IPS-18c (cell line): ENCODE measurements around the gene TARBP1.
"Not testable (repeated sequence)": the region's sequence is repeated elsewhere in the genome, so short reads cannot be mapped to it uniquely, and the experiment has no call there.

Source experiments
- H3K4me3 ChIP-seq: 2 replicates; pipeline ENCODE4 v1.7.0; 2013; ENCODE audit warnings: low read depth, mild to moderate bottlenecking, low read length, moderate library complexity; ENCODE audit not compliant: insufficient read depth
- H3K9me3 ChIP-seq: one replicate; pipeline ENCODE4 v1.6.1; 2013; ENCODE audit warnings: mild to moderate bottlenecking, low read length, moderate library complexity; ENCODE audit not compliant: control insufficient read depth, insufficient read depth

Gene TARBP1

DNA sequence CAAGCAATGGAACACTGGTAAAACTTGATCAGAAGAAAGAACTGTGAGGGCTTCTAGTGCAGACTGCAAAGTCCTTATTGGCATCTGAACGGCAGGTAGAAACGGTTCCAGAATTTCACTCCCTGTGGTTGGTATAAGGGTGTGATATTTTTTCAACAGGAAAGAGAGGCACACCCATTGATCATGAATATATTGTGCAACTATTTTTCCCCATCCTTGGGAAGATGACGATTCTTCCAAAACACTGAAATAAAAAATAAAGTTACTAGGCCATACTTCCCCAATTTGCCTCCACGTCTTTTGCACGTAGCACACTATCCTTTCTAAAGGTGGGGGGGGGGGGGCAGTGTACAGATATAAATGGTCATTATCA, 49.6 kb downstream of the TARBP1 start:
- Histone ChIP-seq H3K9me3 (no peaks in the 10 kb centered on the region), H3K4me3 (no peak overlapping the region)

DNA sequence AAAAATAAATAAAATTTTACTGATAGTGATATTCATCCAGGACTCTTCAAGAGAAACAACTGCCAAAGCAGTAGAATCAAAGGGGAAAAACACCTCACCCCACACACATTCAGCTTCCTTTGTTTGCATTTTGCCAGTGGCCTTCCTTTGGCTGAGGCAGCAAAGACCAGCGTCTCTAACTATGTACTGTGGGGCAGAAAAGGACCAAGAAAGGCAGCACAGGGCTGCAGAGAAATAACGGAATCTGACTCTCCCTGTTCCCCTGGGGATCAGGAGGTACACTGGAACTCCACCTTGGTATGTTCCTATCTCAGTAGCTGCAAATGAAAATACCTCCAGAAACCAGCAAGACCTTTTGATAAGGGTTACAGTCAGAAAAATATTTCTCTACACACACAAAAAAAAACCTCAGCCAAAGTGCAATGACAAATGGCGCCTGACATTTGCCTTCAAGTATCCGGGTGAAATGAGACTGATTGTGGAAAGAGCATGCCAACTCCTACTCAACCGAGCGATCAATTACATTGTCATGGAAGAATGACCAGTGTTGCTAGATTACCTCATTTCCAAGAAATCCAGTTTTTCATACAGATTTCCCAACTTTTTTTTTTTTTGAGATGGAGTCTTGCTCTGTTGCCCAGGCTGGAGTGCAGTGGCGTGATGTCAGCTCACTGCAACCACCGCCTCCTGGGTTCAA, 50.9 kb downstream of the TARBP1 start:
- Histone ChIP-seq H3K9me3 (no peaks in the 10 kb centered on the region), H3K4me3 (no peak overlapping the region)

DNA sequence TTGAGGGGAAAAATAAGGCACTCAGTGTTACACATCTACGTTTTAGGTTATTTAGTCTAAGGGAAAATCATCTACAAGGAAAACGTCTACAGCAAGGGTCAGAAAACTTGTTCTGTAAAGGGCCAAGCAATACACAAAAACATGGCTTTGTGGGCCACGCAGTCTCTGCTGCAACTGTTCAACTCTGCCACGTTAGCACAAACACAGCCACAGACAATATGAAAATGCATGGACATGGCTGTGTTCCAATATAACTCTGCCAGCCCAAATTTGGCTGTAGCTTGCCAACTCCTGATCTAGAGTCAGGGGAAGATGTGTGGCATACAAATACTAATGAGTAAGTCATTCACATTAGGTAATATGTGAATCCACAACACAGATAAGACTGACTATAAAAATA, 65.0 kb downstream of the TARBP1 start:
- no peaks in the 10 kb centered on the region for H3K9me3 ChIP-seq
- H3K4me3 ChIP-seq, result no peak overlapping the region

DNA sequence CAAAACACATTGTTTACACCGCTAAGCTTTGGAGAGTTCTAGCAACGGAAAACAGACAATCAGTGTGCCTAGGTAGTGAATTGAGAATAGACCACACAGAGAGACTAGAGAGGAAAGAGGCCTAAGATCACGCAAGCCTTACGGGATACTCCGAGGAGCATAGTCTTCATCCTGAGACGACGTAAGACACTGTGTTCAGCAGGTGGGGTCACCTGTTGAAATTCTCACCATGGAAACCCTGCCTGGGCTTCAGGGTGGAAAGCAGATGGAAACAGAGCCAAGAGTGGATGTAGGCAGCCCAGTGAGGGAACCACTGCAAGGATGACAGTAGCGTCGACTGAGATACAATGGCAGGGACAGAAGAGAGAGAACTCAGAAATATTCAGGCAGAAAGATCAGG, 65.5 kb downstream of the TARBP1 start:
- Histone ChIP-seq H3K4me3 (no peak overlapping the region), H3K9me3 (no peaks in the 10 kb centered on the region)

DNA sequence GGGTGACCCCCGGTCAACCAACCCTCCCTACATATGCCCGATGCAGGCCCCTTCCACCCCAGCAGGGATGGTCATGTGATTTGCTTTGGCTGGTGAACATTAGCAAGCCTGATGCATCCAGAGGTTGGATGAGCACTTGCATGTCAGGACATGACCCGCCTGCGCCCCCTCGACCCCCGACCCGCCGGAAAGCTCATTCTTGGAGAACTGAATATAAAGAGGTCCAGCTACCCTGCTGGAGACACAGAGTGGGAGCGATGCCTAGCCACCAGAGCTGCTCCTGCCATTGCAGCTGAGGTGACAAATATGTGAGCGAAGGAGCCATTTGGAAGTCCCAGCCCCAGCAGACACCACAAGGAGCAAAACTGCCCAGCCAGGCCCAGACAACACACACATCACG, 66.1 kb downstream of the TARBP1 start:
- H3K4me3 ChIP-seq, result no peak overlapping the region
- H3K9me3 ChIP-seq, result no peaks in the 10 kb centered on the region

DNA sequence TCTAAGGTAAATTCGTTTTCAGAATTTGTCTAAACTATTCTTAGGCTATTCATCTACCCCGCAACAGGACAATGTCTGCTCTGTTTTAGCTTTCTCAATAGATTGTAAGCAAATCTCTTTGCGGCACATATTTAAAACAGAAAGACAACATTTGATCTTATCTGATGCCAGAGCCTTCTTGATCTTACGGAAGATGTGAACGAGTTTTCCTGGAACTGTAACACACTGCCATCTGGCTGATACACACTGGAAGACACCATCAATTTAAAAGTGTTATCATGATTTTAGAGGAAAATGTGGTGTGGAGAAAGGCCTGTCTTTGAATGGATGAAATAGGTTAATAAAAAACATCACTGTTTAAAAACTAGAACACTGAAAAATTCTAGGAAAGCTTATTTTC, 69.7 kb downstream of the TARBP1 start:
- H3K9me3 ChIP-seq, result no peaks in the 10 kb centered on the region
- H3K4me3 ChIP-seq, result no peak overlapping the region

DNA sequence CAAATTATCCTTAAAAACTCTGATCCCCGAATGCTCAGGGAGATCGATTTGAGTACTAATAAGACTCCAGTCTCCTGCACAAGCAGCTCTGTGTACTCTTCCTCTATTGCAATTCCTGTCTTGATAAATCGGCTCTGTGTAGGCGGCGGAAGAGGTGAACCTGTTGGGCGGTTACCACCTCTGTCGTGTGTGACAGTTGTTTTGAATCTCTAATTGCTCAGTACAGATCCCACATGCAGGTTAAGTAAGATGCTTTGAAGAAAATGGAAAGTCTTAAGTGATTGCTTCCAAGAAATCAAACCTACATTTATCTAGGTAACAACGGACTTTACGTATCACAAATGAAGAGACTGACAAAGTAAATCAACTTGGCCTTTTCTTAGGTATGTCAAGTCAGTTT, 70.2 kb downstream of the TARBP1 start:
- Histone ChIP-seq H3K9me3 (no peaks in the 10 kb centered on the region), H3K4me3 (no peak overlapping the region)

DNA sequence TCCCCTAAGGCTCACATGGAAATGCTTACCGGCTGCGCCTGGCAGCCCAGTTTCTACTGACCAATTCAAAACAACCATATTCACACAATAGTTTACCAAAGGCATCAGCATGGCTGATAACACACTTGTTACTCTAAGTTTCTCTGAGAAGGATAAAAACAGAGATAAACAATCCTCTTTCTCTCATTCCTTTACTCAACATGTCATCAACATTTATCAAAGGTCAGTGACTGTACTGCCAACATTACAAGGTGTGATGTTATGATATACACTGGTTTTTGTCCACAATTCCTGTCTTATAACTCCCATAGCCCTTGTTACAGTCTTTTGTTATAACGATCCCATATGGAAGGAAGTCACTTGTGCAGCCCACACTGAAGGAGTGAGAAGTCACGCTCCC, 72.1 kb downstream of the TARBP1 start:
- Histone ChIP-seq H3K9me3 (no peaks in the 10 kb centered on the region), H3K4me3 (no peak overlapping the region)

DNA sequence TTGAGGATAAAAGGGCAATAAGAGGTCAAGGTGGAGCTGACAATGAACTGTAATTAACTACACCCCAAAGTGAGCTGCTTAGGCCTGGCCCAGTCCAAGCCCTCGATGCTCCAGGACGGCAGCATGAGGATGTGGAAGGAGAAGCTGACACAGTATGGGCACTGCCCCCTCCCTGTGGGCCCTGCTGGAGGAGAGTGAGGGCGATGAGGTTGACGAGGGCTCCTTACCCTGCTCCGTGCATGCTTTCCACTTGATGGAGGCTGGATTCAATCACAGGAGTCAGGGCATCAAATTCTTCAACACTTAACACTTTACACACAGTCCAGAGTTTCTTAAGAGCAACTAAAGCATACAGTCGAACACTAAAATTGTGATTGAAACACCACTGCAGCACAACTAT, 73.3 kb downstream of the TARBP1 start:
- Histone ChIP-seq H3K4me3 (no peak overlapping the region), H3K9me3 (no peaks in the 10 kb centered on the region)

DNA sequence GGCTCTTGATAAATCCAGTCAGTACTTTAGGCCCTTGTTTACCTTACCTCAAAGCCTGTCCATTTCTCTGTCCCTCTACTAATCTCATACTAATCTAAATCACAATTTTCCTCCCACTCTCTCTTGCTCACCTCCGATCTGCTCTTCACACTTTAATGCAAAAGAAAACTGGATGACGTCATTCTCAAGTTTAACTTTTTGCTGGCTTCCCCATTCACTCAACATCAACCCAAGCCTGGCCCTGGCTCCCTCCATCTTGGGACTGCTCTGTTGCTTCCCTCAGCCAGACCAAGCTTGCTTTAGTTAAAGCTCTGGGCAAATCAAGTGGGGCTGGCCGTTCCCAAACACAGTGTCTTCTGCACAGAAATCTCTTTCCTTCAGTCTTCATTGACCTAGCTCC, 76.0 kb downstream of the TARBP1 start:
- no peaks in the 10 kb centered on the region for H3K9me3 ChIP-seq
- no peak overlapping the region for H3K4me3 ChIP-seq

DNA sequence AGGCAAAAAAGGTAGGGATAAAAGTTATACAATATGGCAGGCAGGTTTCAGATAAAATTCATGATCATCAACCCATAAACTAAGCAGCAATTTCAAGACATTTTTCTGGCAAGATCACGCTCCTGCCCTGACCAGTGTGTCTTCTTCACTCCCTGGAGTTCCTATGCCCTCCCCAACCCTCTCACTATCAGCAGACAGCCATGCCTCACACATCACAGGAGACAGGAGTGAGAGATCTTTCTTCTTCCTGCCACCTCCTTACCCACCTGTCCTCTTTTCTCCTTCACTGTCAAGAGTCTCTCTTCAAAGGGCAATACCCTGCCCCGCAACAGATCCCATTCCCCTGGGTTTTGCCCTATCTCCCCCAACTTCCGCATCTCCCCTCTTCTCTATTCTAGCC, 77.3 kb downstream of the TARBP1 start:
- Histone ChIP-seq H3K4me3 (no peak overlapping the region), H3K9me3 (no peaks in the 10 kb centered on the region)

DNA sequence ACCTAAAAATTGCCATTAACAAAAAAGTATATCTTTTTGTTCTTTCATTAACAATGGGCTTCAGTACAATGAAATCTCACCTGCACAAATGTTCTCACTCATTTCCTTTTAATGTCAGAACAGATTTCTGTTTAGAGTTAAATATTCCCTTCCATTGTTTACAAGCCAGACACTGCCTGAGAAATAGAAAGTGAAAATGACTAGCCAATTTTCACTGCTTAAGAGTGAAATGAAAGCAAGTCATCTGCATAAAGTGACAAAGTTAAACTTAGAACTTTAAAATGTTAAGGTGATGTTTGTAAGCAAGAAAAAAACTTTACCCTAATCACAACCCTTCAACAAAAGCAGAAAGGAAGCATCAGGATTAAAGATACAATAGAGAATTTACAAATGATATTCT, 78.2 kb downstream of the TARBP1 start:
- Histone ChIP-seq H3K9me3 (no peaks in the 10 kb centered on the region), H3K4me3 (no peak overlapping the region)

DNA sequence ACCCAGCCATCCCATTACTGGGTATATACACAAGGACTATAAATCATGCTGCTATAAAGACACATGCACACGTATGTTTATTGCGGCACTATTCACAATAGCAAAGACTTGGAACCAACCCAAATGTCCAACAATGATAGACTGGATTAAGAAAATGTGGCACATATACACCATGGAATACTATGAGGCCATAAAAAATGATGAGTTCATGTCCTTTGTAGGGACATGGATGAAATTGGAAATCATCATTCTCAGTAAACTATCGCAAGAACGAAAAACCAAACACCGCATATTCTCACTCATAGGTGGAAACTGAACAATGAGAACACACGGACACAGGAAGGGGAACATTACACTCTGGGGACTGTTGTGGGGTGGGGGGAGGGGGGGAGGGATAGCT, 79.5 kb downstream of the TARBP1 start:
- not testable (repeated sequence) for H3K9me3 ChIP-seq, H3K4me3 ChIP-seq

DNA sequence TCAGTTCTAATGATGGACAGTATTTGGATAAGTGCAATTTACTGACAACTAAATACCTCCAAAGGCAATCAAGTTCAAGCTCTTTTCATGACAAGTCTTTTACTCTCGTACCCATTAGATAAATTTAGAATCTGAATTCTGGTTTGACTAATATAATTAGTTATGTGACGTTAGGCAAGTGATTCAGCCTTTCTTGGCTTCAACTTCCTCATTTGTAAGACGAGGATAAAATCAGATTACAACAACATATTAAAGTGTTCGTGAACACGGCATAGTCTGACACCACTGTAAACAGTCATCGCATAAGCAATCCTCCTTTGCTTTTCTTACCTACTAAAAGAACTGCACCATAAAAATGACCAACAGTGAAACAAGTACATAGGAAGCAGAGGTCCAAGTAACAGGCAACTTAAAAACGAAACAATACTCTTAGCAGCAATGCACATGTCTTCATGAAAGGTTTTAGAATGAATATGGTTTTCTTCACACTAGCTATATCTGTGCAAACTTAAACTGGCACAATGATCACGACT, 80.1 kb downstream of the TARBP1 start:
- no peaks in the 10 kb centered on the region for H3K9me3 ChIP-seq
- H3K4me3 ChIP-seq, result no peak overlapping the region

DNA sequence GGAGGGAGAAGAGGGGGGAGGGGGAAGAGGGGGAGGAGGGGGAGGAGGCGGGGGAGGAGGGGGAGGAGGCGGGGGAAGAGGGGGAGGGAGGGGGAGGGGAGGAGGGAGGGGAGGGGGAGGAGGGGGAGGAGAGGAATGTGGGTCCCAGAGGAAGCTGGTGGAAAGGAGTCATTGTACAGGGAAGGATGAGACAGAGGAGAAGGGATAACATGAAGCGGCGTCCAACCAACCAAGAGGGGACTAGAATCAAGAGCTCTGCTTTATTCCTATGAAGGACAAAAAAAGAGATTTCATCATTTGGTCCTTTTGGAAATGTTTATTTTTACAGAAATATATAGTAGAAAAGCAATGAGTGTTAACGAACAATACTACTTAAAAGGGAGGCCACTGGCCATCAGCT, 81.2 kb downstream of the TARBP1 start:
- Histone ChIP-seq H3K4me3 (no peak overlapping the region), H3K9me3 (no peaks in the 10 kb centered on the region)

DNA sequence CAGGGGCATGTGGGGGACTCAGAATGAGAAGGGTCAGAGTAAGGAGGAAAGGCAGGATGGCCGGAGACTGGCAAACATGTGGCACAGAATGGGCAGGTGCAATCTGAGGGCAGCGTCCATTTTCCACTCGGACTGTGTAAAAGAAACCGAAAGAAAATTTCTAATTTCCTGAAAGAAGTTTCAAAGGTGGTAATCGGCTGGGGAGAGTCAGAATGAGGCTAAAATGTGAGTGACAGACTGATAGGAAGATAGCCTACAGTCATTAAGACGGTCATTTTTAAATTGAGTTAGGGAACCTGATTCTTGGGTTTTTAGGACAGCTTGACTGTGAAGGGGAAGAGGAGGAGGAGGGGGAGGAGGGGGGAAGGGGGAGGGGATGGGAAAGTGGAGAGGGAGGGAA, 82.1 kb downstream of the TARBP1 start:
- Histone ChIP-seq H3K9me3 (no peaks in the 10 kb centered on the region), H3K4me3 (no peak overlapping the region)

DNA sequence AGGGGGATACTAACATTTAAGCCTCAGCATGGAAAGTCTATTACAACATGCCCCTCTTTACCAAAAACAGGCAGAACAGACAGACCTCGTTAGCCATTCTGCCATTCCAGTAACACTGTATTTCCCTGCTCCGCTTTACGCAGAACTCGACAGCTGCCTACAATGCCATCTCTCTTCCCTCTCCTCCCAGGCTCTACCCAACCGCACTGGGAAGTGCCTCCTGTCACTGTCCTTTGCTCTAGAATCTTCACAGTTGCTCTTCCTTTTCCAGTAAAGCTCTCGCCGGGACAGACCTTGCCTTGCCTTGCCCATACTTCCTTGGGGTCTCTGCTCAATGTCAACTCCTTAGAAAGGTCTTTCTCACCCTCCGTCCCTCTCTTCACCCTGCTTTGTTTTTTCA, 82.9 kb downstream of the TARBP1 start:
- H3K9me3 ChIP-seq, result no peaks in the 10 kb centered on the region
- H3K4me3 ChIP-seq, result no peak overlapping the region

DNA sequence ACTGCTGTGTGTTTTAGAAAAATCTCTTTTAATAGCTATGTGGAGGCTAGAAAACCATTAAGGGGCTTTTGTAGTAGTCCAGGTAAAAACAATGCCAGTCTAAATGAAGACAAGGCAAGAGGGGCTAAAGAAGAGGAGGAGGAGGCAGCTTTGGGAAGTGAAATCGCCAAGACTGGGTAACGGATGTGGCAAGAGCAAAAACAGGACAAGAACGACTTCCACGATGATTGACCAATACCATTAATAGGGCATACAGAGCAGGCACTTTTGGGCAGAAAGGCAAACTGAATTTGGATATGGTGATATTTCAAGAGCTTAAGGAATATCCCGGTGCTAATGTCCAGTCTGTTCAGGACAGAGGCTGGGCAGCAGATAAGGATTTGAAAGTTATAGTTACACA, 83.7 kb downstream of the TARBP1 start:
- Histone ChIP-seq H3K4me3 (no peak overlapping the region), H3K9me3 (no peaks in the 10 kb centered on the region)

DNA sequence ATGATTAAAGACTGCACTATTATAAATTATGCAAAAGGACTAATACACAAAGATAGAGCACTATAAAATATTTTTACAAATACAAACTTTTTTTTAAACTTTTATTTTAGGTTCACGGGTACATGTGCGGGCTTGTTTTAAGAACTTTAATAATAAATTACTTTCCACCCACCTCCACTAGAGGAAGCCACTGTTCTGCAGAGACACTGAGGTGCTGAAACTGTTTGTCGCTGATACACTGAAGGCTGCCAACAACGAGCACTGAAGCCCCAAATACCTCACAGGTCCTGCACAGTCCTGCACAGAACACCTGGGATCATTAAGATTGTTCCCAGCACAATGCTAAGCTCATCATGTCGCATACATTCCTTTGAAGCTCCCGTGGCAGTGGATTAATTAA, 85.8 kb downstream of the TARBP1 start:
- no peaks in the 10 kb centered on the region for H3K9me3 ChIP-seq
- no peak overlapping the region for H3K4me3 ChIP-seq
